ENCODE measurements around the gene RNF125. TPM values are rescaled to one million over a fixed set of nuclear protein-coding genes. Genes with fewer than 3 reads are reported as not detected.

RNF125 gene
- polyA plus RNA-seq, 1 of the 3 experiments (the other 2 are of a cell fraction) = 0.05 TPM

GRCh38 chr18:32081881-32082280, 63.3 kb downstream of the RNF125 start:
- POLR2A ChIA-PET = no interaction called here
- Histone ChIP-seq H3K4me3 (ENCODE audit: low read depth in 2 of 2, low read length in 1 of 2) (no peak overlapping the region), H3K36me3 (replicated peaks in 1 of 2; ENCODE audit: control insufficient read depth in 1 of 2, insufficient read depth in 2 of 2, low read length in 1 of 2) (no peaks in the 10 kb centered on the region), H3K27ac (ENCODE audit: low read depth in 2 of 2, low read length in 1 of 2) (no peak overlapping the region), H3F3A (replicated peaks; ENCODE audit: insufficient read depth) (no peaks in the 10 kb centered on the region), H3K79me2 (ENCODE audit: insufficient read depth) (no peaks in the 10 kb centered on the region), H3K4me1 (ENCODE audit: control insufficient read depth in 1 of 2, insufficient read depth in 2 of 2, low read depth in 1 of 2, low read length in 1 of 2) (peaks cover 0 to 6% of the 10 kb centered on the region in 2 experiments; a peak in 1 of 4 replicates), H4K20me1 (ENCODE audit: insufficient read depth) (no peaks in the 10 kb centered on the region), H3K9ac (no peak overlapping the region), H3K9me3 (no peaks in the 10 kb centered on the region), H3K9me2 (no peaks in the 10 kb centered on the region), H3K4me2 (no peak overlapping the region), H2AFZ (ENCODE audit: low read depth) (no peak overlapping the region), H3K27me3 (ENCODE audit: insufficient read depth) (no peaks in the 10 kb centered on the region)
- 77% methylated on average over 1 of the region's 1 CpG for WGBS (ENCODE audit: low lambda C conversion rate)
- CTCF ChIA-PET = interaction anchor here (1.4 kb wide), 1 partner anchor 341 kb away, joined by 4 read pairs; no protein-coding TSS in a partner anchor
- no peak for TF ChIP-seq RCOR1 (IDR thresholded peaks at IDR 0.05; ENCODE audit: low read length)
- no peak for TF ChIP-seq TCF12 (IDR thresholded peaks at IDR 0.05)
- TF ChIP-seq RFX5 (IDR thresholded peaks at IDR 0.05; ENCODE audit: low read length) = no peak
- no peak for TF ChIP-seq PBX3 (IDR thresholded peaks at IDR 0.05)
- TF ChIP-seq REST (IDR thresholded peaks at IDR 0.05; ENCODE audit: low read depth, low read length) = no peak
- no peak for TF ChIP-seq YY1 (IDR thresholded peaks at IDR 0.05; ENCODE audit: low read depth)
- no peak for TF ChIP-seq FOXM1 (IDR thresholded peaks at IDR 0.05; ENCODE audit: low read depth)
- TF ChIP-seq MEF2A (IDR thresholded peaks at IDR 0.05; ENCODE audit: borderline replicate concordance, low read depth) = no peak
- TF ChIP-seq TEAD4 (IDR thresholded peaks at IDR 0.05; ENCODE audit: borderline replicate concordance, insufficient read depth) = no peak
- TF ChIP-seq POLR2AphosphoS5 (IDR thresholded peaks at IDR 0.05; ENCODE audit: low read depth, low read length) = no peak
- TF ChIP-seq, protein P1, sequence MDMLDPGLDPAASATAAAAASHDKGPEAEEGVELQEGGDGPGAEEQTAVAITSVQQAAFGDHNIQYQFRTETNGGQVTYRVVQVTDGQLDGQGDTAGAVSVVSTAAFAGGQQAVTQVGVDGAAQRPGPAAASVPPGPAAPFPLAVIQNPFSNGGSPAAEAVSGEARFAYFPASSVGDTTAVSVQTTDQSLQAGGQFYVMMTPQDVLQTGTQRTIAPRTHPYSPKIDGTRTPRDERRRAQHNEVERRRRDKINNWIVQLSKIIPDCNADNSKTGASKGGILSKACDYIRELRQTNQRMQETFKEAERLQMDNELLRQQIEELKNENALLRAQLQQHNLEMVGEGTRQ (IDR thresholded peaks at IDR 0.05; ENCODE audit: borderline replicate concordance, low read depth, low read length) = no peak
- TF ChIP-seq RAD21 (IDR thresholded peaks at IDR 0.05; ENCODE audit: low read length) = no peak
- no peak for TF ChIP-seq MXI1 (IDR thresholded peaks at IDR 0.05; ENCODE audit: low read depth, low read length)
- no peak for TF ChIP-seq EP300 (IDR thresholded peaks at IDR 0.05; ENCODE audit: borderline replicate concordance in 1 of 2, low read depth in 1 of 2, low read length in 1 of 2)
- TF ChIP-seq USF1 (IDR thresholded peaks at IDR 0.05; ENCODE audit: borderline replicate concordance, low read depth) = no peak
- no peak for TF ChIP-seq NFIC (IDR thresholded peaks at IDR 0.05; ENCODE audit: borderline replicate concordance)
- TF ChIP-seq, protein P2, sequence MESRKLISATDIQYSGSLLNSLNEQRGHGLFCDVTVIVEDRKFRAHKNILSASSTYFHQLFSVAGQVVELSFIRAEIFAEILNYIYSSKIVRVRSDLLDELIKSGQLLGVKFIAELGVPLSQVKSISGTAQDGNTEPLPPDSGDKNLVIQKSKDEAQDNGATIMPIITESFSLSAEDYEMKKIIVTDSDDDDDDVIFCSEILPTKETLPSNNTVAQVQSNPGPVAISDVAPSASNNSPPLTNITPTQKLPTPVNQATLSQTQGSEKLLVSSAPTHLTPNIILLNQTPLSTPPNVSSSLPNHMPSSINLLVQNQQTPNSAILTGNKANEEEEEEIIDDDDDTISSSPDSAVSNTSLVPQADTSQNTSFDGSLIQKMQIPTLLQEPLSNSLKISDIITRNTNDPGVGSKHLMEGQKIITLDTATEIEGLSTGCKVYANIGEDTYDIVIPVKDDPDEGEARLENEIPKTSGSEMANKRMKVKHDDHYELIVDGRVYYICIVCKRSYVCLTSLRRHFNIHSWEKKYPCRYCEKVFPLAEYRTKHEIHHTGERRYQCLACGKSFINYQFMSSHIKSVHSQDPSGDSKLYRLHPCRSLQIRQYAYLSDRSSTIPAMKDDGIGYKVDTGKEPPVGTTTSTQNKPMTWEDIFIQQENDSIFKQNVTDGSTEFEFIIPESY (IDR thresholded peaks at IDR 0.05; ENCODE audit: borderline replicate concordance, low read depth) = no peak
- no peak for DNase-seq
